Hematopoietic multipotent progenitor cell treated with erythropoietin and hydrocortisone succinate and interleukin-3 and kit ligand, for 15 days (in vitro differentiated cells): ENCODE results near the gene ASB14.
"Not testable (repeated sequence)": the region's sequence is repeated elsewhere in the genome, so short reads cannot be mapped to it uniquely, and the experiment has no call there.

Source experiments
- DNase-seq: peaks from one replicate; pipeline ENCODE4 v3.0.0-alpha.2; 2015; ENCODE audit warnings: low spot score

ASB14 gene

DNA sequence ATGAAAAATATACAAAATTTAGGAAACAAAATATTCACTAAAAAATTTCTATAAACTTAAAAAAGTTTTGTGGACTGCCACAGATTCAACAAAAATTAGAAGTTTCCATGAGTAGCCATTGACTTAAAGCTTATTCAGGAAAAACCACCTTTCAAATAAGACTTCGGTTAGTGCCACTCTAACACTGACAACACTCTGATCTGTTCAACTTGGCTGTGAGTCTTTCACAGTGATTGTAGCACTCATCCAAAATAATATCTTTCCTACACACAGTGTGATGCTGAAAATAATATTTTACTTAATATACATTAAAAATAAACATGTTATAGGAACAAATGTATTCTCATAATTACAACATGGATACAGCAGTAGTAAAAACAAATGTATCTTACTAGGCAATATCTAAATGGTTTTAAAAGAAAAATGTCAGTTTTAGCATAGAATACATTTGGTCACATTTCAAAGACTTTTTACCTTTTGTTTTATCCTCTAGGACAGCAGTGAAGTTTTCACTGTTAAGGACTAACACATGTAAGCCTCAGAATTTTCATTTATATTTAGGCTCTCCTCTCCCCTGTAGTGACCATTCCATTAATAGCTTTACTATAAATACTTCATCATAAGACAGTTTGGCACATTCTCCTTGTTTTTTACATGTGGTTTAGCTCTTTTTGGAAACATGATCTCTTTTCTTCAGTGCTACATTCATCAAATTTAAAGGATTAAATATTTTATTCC is at the start of gene ASB14:
TSS of gene ASB14 (minus strand) at position 527 of the 738 bp plus-strand sequence. CDS start 652 bp downstream, outside the sequence.
- no peak for DNase-seq

DNA sequence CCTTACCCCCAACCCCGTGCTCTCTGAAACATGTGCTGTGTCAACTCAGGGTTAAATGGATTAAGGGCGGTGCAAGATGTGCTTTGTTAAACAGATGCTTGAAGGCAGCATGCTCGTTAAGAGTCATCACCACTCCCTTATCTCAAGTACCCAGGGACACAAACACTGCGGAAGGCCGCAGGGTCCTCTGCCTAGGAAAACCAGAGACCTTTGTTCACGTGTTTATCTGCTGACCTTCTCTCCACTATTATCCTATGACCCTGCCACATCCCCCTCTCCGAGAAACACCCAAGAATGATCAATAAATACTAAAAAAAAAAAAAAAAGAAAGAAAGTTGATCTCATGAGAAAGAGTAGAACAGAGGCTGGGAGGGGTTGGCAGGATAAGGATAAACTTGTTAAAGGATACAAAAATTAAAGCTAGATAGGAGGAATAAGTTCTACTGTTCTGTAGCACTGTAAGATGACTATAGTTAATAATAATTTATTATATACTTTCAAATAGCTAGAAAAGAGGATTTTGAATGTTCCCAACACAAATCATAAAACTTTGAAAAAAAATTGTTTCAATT is 46.7 kb upstream of the ASB14 start:
- not testable (repeated sequence) for DNase-seq

DNA sequence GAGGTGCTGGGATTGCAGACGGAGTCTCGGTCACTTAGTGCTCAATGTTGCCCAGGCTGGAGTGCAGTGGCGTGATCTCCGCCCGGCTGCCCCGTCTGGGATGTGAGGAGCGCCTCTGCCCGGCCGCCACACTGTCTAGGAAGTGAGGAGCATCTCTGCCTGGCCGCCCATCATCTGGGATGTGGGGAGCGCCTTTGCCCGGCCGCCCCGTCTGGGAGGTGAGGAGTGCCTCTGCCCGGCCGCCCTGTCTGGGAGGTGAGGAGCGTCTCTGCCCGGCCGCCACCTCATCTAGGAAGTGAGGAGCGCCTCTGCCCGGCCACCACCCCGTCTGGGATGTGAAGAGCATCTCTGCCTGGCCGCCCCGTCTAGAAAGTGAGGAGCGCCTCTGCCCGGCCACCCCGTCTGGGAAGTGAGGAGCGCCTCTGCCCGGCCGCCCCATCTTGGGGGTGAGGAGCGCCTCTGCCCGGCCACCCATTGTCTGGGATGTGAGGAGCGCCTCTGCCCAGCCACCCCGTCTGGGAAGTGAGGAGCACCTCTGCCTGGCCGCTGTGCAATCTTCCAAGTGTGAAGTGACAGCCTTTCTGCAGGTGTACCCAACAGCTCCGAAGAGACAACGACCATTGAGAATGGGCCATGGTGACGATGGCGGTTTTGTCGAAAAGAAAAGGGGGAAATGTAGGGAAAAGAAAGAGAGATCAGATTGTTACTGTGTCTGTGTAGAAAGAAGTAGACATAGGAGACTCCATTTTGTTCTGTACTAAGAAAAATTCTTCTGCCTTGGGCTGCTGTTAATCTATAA is 46.0 kb upstream of the ASB14 start:
- DNase-seq: not testable (repeated sequence)

DNA sequence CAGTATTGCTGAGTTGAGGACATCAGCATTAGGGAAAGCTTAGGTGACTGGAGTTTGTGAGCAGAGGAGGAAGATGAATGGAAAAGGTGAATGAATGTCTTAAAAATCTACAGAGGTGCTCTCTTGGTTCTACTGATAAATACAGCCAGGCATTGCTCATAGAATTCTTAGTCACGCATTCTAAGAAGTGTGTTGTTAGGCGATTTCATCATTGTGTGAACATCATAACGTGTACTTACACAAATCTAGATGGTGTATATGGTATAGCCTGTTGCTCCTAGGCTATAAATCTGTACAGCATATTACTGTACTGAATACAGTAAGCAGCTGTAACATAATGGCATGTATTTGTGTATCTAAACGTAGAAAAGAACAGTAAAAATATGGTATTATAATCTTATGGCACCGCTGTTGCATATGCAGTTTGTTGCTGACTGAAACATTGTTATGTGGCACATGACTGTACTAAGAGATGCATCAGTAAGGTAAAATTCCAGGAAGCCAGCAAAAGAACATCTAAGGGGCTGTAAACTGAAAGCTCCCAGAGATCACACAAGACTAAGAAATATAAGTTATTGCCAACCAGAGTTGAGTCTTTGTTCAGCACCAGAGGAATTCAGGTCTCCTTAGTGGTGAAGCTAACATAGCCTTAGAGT is 42.9 kb upstream of the ASB14 start:
- DNase-seq: no peak

DNA sequence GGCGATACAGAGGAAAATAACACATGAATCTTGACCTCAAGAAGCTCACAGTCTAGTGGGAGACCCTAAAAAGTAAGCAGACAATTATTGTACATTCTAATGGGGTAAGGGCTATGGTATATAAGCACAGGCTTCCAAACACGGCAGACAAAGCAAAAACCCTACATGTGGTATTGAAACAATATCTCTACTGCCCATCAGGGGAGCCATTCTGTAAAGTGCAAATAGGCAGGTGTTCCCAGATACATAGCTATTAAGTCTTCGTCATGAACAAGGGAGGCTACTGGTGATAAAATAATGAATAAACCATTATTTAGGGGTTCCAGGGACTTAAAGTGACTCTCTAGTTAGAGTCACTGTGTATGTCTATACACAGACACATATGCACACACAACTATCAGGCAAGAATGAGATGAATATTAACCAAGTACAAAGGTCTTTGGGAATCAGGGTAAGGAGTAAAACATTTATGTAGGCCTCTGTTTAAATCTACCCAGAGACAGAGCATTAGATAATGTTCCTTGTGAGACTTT is 38.7 kb upstream of the ASB14 start:
- DNase-seq: no peak

DNA sequence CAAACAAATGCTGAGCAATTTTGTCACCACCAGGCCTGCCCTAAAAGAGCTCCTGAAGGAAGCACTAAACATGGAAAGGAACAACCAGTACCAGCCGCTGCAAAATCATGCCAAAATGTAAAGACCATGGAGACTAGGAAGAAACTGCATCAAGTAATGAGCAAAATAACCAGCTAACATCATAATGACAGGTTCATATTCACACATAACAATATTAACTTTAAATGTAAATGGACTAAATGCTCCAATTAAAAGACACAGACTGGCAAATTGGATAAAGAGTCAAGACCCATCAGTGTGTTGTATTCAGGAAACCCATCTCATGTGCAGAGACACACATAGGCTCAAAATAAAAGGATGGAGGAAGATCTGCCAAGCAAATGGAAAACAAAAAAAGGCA is 34.0 kb upstream of the ASB14 start:
- not testable (repeated sequence) for DNase-seq

DNA sequence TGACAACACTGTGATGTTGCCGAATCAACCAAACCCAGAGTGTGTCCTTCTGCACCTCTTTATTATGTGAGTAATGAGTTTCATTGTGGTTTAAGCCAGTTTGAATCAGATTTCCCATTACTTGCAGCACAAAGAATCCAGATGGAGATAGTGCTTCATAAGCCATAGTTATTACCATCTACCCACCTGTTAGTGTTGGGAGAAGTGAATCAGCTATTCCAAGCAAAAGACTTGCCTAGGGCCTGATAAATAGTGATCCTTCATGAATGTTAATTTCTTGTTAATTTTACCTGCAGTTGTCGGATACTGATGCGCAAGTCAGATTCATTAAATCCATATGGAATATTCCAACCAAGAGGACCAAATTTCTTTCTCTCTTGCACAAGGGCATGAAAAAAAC is 21.7 kb upstream of the ASB14 start:
- DNase-seq: no peak

DNA sequence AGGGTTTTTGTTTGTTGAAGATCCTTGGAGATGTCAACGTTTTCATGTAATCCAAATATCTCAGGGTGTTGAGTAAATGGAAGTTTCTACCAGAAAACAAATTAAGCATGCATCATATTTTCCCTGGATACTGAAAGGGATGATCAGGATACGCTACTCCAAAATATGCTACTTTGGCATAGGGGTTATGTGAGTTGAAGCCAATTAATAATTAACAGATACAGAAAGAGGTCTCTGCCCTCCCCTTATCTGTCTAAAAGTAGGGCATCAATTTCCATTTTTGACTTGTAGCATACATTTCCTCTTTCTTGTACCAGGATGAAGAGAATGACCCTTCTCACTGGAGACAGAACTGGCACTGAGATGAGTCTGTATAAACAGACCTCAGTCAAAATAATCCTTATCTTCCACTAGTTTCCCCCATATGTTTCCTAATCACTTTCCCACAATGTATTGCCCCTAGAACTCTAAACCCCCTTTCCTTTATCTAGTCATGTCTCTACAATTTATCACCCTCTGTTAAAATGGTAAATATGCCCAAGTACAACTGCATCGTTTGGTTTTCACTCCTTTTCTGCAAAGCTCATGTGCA is 17.4 kb upstream of the ASB14 start:
- DNase-seq: no peak

DNA sequence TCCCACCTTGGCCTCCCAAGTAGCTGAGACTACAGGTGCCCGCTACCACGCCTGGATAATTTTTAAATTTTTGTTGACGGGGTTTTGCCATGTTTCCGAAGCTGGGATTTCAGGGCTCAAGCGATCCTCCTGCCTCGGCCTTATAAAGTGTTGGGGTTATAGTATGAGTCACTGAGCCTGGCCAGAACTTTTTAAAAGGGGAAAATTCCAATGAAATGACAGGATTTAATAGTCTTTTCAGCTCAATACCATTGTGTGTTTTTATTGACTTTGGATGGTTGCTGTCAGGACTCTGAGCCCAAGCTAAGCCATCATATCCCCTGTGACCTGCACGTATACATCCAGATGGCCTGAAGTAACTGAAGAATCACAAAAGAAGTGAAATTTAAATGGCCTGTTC is 11.0 kb upstream of the ASB14 start:
- DNase-seq: not testable (repeated sequence)

DNA sequence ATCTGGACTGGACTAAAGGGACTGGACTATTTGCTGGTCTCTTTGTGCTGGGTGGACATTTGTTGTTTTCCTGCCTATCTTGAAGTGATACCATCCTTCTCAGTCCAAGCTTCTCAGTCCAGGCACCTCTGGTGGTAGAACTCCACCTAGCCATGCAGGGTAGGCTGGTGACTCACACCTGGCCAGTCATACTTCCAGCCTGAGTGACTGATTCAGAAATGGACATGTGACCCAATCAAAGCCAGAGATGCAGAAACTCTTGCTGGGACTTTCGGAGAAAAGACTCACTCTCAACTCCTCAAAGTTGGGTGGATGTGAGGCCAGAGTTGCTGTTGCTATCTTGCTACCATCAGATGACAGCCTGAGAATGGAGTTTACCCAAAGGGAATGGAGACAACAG is 5.6 kb upstream of the ASB14 start:
- DNase-seq: no peak

DNA sequence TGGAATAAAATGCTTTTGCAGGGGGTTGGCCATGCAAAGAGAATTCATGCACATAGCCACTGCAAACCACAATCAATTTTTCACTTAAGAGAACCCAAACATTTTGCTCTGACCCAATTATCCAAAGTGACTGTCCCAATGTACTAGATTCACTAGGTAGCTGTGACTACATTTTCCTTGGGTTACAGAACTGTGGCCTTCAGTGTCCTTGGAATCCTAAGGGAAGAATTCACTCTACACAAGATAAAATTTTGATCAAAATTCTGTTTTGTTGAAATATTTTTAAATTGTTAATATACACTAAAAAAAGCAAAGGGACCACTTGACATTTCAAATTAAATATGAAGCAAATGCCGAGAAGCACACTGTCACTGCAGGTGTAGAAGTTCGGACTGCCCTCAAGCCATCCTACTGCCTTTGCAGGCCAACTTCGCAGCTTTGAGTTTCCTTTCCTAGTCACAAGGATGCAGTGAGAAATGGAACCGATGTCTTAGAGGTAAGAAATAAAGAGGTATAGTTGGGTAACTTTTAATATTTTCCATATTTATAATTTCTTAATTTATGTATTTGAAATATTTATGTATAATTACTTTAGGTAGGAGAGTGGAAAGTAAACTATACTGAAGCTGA is 527 bp upstream of the ASB14 start:
- DNase-seq: no peak

DNA sequence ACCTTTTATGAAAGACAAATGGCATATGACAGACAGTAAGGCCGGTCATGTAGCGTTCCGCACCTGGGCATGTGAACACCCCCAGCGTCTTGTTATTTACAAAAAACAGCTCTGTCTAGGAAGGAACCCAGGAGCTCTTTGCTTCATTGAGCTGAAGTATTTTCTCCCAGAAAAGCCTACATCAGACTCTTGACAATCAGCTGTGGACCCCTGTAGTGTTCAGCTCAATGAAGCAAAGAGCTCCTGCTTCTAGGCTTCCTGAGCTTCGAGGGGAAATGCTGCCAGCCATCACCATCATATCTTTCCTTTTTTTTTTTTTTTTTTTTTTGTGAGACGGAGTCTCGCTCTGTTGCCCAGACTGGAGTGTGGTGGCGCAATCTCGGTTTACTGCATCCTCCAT is 4.1 kb downstream of the ASB14 start:
- DNase-seq: no peak

DNA sequence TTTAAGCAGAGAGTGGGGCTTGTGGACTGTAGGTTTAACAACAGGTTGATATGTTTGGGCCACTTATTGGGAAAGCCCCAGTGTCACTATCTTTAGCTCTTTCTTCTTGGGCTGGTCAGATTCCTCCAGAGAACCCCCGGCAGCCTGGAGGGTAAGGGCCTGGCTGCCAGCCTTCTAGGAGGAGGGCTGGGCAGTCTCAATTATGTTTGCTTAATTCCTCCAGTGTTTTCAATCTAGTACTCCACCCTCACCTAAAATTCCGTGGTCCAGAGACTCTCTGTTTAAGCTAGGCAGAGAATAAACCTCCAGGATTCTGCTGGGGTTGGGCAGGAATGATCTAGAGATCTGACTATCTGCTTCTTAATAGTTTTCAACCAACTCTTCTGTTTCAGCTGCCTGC is 5.3 kb downstream of the ASB14 start:
- DNase-seq: no peak

DNA sequence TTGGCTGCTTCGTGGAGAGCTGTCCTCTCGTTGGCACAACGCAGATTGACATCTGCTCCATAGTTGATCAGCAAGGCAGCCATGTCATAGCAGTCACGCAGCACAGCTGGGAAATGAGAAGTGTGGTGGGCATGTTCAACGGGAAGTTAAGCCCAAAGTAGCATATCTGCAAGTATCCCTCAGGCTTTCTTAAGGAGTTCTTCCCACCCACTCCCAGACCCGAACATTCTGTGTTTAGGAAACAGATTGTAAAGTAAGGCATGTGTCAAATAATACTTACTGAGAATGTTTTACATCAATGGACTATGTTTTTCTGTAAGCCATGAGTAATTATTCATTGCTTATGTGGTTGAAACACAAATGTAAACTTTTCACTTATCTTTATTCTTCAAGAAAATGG is 9.2 kb downstream of the ASB14 start:
- no peak for DNase-seq

DNA sequence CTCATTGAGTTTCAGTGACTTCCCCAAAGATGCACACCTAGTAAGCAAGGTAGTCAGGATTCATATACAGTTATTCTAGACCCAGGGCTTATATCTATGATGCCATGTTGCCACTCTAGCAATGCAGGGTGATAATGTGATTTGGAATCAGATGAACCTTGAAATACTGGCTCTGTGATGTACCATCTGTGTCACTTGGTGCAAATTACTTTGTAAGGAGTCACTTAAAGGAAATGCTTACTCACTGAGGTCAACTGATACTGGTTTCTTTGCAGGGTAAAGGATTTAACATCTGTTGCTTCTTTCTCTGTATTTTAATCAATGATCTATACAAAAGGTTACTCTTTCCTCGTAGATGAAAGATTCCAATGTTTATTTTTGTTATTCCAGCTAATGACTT is 10.8 kb downstream of the ASB14 start:
- DNase-seq: no peak

DNA sequence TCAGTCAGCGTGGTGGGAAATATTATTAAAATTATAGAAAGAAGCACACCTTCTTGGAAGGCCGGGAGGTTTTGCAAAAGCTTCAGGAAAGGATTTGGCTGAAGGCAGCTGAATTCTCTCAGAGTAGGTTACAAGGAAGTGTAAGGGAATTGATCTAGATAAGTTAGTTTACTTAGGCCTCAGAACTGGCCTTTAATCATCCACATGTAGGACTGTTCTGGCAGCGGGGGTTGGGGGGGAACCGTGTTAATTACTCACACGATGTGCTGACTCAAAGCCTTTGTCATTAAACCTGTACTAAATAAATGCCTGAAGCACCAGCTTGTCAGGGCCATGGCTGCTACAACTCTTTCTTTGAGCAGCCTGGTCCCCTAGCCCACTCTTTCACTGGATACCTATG is 12.8 kb downstream of the ASB14 start:
- DNase-seq: no peak

DNA sequence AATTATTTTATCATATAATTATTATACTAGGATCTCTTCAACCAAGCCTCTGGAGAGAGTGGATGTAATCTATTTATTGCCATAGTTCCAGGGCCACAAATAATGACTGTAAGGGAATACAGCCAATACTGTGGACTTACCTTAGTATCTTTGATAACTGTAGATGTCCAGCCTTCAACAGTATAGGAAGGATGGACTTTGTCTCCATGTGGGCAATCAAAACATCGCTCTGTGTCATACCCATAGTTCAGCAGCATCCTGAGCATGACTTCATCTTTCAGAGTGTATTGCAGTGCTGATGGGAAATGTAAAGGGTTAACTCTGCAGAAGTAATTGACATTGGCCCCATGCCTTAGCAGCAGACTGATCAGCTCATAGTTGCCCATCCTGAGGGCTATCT is 14.2 kb downstream of the ASB14 start:
- no peak for DNase-seq

DNA sequence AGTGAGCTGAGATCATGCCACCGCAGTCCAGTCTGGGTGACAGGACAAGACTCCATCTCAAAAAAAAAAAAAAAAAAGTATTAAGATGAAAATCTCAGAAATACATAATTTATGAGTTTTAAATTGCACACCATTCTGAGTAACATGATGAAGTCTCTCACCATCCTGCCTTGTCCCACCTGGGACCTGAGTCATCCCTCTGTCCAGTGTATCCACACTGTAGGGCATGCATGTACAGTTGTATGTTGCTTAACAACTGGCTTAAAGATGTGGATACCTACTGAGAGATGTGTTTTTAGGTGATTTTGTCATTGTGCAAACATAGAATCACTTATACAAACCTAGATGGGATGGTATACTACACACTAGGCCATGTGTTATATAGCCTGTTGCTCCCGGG is 17.1 kb downstream of the ASB14 start:
- no peak for DNase-seq

DNA sequence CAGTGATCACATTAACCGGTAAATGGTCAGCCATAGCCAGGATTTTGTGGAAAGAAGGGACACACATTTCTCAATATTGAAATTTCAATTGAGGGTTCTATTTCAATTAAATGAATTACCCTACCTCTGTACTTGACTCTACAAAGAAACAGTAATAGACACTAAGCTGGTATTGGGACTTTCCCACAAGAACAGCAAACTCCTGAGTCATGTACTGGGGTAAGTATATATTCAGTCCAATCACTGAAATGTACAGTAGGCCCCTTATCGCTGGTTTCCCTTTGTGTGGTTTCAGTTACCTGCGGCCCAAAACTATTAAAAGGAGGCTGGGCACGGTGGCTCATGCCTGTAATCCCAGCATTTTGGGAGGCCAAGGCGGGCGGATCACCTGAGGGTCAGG is 17.6 kb downstream of the ASB14 start:
- no peak for DNase-seq

DNA sequence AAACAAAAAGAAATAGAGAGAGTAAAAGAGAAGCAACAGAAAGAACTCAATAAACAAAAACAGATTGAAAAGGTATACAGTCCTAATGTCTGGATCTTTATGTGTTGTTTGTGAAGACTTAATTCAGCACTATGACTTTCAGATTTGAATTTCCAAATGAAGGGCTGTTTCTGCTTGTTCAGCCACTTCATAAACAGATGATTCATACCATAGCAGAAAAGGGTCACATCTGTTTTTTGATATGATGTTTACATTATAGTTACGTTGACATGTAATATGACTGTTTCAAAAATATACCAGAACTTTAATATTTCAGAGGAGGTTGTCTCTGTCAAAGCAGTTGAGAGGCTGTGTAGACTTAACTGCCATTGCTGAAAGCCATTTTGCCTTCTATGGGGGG is 24.1 kb downstream of the ASB14 start:
- no peak for DNase-seq

DNA sequence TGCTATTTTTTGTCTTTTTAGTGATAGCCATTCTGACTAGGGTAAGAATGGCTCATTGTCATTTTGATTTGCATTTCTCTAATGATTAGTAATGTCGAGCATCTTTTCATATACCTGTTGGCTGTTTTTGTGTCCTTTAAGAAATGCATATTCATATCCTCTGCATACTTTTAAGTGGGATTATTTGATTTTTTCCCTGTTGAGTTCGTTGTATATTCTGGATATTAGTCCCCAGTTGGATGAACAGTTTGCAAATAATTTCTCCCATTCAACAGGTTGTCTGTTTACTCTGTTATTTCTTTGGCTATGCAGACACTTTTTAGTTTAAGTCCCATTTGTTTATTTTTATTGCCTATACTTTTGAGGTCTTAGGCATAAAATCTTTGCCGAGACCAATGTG is 30.6 kb downstream of the ASB14 start:
- no peak for DNase-seq

DNA sequence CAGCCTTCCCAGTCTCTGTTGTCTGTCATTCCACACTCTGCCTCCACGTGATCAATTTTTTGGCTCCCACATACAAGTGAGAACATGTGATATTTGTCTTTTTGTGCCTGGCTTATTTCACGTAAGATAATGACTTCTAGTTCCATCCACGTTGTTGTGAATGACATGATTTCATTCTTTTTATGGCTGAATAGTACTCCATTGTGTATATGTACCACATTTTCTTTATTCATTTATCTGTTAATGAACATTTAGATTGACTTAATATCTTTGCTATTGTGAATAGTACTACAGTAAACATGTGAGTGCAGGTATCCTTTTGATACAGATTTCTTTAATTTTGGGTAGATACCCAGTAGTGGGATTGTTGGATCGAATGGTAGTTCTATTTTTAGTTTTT is 31.4 kb downstream of the ASB14 start:
- no peak for DNase-seq
